ENCODE data around the gene AKAP1. TPM values are rescaled to one million over a fixed set of nuclear protein-coding genes. Genes with fewer than 3 reads are reported as not detected.
"Not testable (repeated sequence)": the region's sequence is repeated elsewhere in the genome, so short reads cannot be mapped to it uniquely, and the experiment has no call there.

Gene AKAP1
- polyA plus RNA-seq, 1 donor from 2014 or later = 38.7 TPM

DNA sequence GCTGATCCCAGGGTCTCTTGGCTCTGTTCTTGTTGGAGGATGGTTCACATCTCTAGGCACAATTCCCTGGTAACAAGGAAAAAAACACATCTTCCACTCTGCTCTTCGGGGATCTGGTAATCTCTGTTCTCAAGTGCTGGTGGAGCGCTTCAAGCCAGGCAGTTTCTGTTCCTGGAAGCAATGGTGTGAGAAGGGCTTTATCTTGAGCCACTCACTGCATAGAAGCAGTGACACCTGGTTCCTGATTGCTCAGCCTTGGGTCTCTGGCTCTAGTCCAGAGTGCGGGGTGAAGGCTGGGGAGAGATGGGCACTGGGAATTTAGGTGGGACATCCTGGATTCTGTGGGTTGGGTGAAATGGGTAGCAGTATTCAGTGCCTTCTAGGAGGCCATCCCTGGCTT, 14.1 kb downstream of the AKAP1 start:
- no peaks in the 10 kb centered on the region for H3K9me3 ChIP-seq (ENCODE audit: low read length)
- TF ChIP-seq EZH2 (IDR thresholded peaks at IDR 0.05; ENCODE audit: borderline replicate concordance, insufficient read depth, low read length, poor library complexity, severe bottlenecking) (no peak), RAD21 (conservative IDR thresholded peaks at IDR 0.05) (no peak), SMC3 (conservative IDR thresholded peaks at IDR 0.05; ENCODE audit: poor library complexity) (no peak), POLR2AphosphoS5 (IDR thresholded peaks at IDR 0.05) (no peak), TAF1 (IDR thresholded peaks at IDR 0.05; ENCODE audit: low read depth) (no peak), CTCF (IDR thresholded peaks at IDR 0.05; ENCODE audit: poor library complexity, severe bottlenecking) (no peak), EP300 (conservative IDR thresholded peaks at IDR 0.05; ENCODE audit: poor library complexity, severe bottlenecking) (no peak), MXI1 (conservative IDR thresholded peaks at IDR 0.05; ENCODE audit: poor library complexity, severe bottlenecking) (no peak)
- TF ChIP-seq, protein P1, sequence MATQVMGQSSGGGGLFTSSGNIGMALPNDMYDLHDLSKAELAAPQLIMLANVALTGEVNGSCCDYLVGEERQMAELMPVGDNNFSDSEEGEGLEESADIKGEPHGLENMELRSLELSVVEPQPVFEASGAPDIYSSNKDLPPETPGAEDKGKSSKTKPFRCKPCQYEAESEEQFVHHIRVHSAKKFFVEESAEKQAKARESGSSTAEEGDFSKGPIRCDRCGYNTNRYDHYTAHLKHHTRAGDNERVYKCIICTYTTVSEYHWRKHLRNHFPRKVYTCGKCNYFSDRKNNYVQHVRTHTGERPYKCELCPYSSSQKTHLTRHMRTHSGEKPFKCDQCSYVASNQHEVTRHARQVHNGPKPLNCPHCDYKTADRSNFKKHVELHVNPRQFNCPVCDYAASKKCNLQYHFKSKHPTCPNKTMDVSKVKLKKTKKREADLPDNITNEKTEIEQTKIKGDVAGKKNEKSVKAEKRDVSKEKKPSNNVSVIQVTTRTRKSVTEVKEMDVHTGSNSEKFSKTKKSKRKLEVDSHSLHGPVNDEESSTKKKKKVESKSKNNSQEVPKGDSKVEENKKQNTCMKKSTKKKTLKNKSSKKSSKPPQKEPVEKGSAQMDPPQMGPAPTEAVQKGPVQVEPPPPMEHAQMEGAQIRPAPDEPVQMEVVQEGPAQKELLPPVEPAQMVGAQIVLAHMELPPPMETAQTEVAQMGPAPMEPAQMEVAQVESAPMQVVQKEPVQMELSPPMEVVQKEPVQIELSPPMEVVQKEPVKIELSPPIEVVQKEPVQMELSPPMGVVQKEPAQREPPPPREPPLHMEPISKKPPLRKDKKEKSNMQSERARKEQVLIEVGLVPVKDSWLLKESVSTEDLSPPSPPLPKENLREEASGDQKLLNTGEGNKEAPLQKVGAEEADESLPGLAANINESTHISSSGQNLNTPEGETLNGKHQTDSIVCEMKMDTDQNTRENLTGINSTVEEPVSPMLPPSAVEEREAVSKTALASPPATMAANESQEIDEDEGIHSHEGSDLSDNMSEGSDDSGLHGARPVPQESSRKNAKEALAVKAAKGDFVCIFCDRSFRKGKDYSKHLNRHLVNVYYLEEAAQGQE (IDR thresholded peaks at IDR 0.05; ENCODE audit: borderline replicate concordance) = no peak
- no peaks in the 10 kb centered on the region for H3K27me3 ChIP-seq (ENCODE audit: insufficient read depth, low read depth, low read length)
- no peaks in the 10 kb centered on the region for H3F3A ChIP-seq (ENCODE audit: insufficient read depth, low read length, poor library complexity, severe bottlenecking)
- no peak overlapping the region for H3K4me2 ChIP-seq (ENCODE audit: low read length)
- no peak overlapping the region for H2AFZ ChIP-seq (ENCODE audit: low read depth, low read length)
- no peak overlapping the region for H3K27ac ChIP-seq (ENCODE audit: low read length)
- H3K79me2 ChIP-seq (replicated peaks; ENCODE audit: insufficient read depth, low read length) = peaks cover 7% of the 10 kb centered on the region
- H3K36me3 ChIP-seq (ENCODE audit: insufficient read depth, low read length) = no peaks in the 10 kb centered on the region
- H3K9ac ChIP-seq (ENCODE audit: low read length) = no peak overlapping the region
- H3K9me2 ChIP-seq (ENCODE audit: insufficient read depth, low read length) = no peaks in the 10 kb centered on the region
- no peaks in the 10 kb centered on the region for H4K20me1 ChIP-seq (ENCODE audit: insufficient read depth)
- H3K4me3 ChIP-seq (ENCODE audit: low read length) = no peak overlapping the region

GRCh38 chr17:57102122-57102521, 17.1 kb downstream of the AKAP1 start:
- TF ChIP-seq RAD21 (conservative IDR thresholded peaks at IDR 0.05) = no peak
- TF ChIP-seq MXI1 (conservative IDR thresholded peaks at IDR 0.05; ENCODE audit: poor library complexity, severe bottlenecking) = no peak
- TF ChIP-seq CTCF (IDR thresholded peaks at IDR 0.05; ENCODE audit: poor library complexity, severe bottlenecking) = no peak
- TF ChIP-seq TAF1 (IDR thresholded peaks at IDR 0.05; ENCODE audit: low read depth) = no peak
- H3K27ac ChIP-seq (ENCODE audit: low read length) = no peak overlapping the region
- no peaks in the 10 kb centered on the region for H3K36me3 ChIP-seq (ENCODE audit: insufficient read depth, low read length)
- H3K4me3 ChIP-seq (ENCODE audit: low read length) = no peak overlapping the region
- no peak overlapping the region for H2AFZ ChIP-seq (ENCODE audit: low read depth, low read length)
- no peaks in the 10 kb centered on the region for H3K9me3 ChIP-seq (ENCODE audit: low read length)
- no peaks in the 10 kb centered on the region for H3K27me3 ChIP-seq (ENCODE audit: insufficient read depth, low read depth, low read length)
- no peaks in the 10 kb centered on the region for H3F3A ChIP-seq (ENCODE audit: insufficient read depth, low read length, poor library complexity, severe bottlenecking)
- no peak overlapping the region for H3K9ac ChIP-seq (ENCODE audit: low read length)
- H3K9me2 ChIP-seq (ENCODE audit: insufficient read depth, low read length) = no peaks in the 10 kb centered on the region
- no peak overlapping the region for H3K4me2 ChIP-seq (ENCODE audit: low read length)
- H4K20me1 ChIP-seq (ENCODE audit: insufficient read depth) = no peaks in the 10 kb centered on the region
- H3K79me2 ChIP-seq (replicated peaks; ENCODE audit: insufficient read depth, low read length) = no peaks in the 10 kb centered on the region

DNA sequence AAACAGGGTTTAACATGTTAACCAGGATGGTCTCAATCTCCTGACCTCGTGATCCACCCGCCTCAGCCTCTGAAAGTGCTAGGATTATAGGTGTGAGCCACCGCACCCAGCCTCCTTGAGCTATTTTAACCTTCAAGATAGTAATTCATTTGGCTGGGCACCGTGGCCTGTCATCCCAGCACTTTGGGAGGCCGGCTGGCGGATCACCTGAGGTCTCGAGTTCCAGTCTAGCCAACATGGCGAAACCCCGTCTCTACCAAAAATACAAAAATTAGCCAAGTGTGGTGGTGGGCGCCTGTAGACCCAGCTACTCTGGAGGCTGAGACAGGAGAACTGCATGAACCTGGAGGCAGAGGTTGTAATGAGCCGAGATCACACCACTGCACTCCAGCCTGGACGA, 17.6 kb downstream of the AKAP1 start:
- H3K79me2 ChIP-seq (replicated peaks; ENCODE audit: insufficient read depth, low read length); H3K4me3 ChIP-seq (ENCODE audit: low read length); H3K9ac ChIP-seq (ENCODE audit: low read length); H3K27ac ChIP-seq (ENCODE audit: low read length); H4K20me1 ChIP-seq (ENCODE audit: insufficient read depth); H3K9me2 ChIP-seq (ENCODE audit: insufficient read depth, low read length); H3F3A ChIP-seq (ENCODE audit: insufficient read depth, low read length, poor library complexity, severe bottlenecking); H3K27me3 ChIP-seq (ENCODE audit: insufficient read depth, low read depth, low read length); H3K9me3 ChIP-seq (ENCODE audit: low read length); H3K4me2 ChIP-seq (ENCODE audit: low read length); H2AFZ ChIP-seq (ENCODE audit: low read depth, low read length); H3K36me3 ChIP-seq (ENCODE audit: insufficient read depth, low read length): not testable (repeated sequence)
